ENCODE measurements around the gene LRRN2.
"Not testable (repeated sequence)": the region's sequence is repeated elsewhere in the genome, so short reads cannot be mapped to it uniquely, and the experiment has no call there.

The LRRN2 gene

GRCh38 chr1:204685236-204686006 lies at the start of gene LRRN2:
LRRN2 (minus strand) TSS chr1:204685738; CDS start chr1:204619992, 65,746 bp downstream.
- peak; percentile 47 for DNase-seq

DNA sequence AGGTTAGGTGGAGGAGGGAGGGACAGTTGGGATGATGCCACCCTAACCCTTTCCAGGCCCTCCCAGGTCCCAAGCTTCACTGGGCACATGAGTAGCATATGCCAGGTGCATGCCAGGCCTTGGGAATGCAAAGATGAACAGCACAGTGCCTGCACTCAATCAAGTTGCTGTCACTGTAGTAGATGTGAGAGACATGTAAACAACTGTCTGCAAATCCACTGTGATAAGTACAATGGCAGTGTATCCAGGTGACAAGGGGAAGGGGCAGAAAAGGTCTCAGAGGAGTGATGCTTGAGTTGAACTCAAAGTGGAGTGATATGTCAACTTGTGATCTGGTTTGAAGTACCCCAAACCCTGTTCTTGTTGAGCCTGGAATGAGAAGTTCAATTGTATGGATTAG lies 49.5 kb upstream of the LRRN2 start:
- no peak for DNase-seq

DNA sequence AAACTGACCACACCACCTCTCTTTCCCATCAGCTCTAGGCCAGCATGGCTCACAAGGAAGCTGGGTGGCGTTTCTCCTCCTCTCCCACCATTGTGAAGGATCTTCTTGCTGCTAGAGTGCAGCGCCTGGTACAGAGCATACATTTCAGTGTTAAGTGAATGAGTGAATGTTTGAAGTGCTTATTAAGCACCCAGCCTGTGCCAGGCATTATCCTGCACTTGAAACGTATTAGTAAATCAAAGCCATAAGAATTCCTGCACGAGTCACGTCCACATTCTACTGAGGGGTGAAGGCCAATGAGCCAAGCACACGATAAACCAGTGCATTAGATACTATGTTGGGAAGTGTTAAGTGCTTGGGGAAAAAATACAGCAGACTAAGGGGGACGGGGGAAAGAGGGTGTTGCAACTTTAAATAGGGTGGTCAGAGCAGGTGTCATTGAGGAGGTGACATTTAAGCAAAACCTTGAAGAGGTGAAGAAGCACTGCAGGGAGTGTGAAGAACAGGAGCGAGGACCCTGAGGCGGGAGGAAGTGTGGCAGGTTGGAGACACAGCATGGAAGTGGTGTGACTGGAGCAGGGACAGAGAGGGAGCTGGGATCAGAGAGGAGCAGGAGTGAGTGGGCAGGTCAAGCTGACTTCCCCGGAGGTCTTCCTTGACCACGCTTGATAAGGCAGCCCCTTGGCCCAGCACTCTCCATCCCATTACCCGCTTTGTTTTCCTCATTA lies 48.5 kb upstream of the LRRN2 start:
- no peak for DNase-seq

DNA sequence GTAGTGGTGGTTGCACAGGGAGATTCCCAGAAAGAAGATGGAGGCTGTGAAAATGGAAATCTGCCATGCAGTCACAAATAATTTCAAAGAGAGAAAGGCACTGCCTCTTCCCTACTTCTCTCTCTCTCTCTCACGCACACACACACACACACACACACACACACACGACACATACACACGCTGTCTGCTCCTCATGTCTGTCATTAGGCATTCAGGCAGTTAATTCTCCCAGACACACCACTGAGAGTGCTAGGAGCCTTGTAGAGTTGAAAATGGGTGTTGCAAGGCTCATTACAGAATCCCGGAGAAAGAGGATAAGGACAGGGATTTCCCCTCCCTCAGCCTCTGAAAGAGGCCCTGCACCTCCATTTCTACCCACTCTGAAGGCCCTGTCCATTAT lies 47.8 kb upstream of the LRRN2 start:
- no peak for DNase-seq

GRCh38 chr1:204731985-204732575 lies 46.5 kb upstream of the LRRN2 start:
- no peak for DNase-seq

GRCh38 chr1:204731509-204731908 lies 46.0 kb upstream of the LRRN2 start:
- DNase-seq: no peak

- no peak for DNase-seq
Measured at GRCh38 chr1:204730826-204731459, 45.4 kb upstream of the LRRN2 start.

GRCh38 chr1:204729516-204729915 lies 44.0 kb upstream of the LRRN2 start:
- DNase-seq: no peak

DNA sequence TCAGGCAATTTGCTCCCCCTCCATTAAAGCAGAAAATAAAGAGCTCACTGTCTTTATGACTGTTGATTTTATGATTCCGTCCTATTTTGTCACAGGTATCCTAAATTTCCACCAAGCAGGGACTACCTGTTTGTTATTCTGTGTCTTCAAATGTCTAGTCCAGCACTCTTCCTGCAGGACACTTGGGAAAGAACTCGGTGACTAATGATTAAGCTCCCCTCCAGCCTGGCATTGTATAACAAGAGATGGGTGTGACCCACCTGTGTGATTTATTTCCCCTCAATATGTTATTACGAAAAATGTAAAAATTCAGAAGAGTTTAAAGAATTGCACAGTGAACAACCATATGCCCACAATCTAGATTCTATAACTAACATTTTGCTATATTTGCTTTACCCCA lies 42.9 kb upstream of the LRRN2 start:
- no peak for DNase-seq

GRCh38 chr1:204728045-204728444 lies 42.5 kb upstream of the LRRN2 start:
- DNase-seq: no peak

DNA sequence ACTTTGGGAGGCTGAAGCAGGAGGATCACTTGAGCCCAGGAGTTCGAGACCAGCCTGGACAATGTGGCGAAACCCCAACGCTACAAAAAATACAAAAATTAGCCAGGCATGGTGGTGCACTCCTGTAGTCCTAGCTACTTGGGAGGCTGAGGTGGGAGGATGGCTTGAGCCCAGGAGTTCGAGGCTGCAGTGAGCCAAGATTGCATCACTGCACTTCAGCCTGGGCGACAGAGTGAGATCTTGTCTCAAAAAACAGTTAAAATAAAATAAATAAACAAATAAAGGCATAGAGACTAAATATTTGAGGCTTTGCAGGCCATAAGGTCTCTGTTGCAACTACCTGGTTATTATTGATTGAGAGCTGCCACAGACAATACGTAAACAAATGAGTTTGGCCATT lies 41.9 kb upstream of the LRRN2 start:
- DNase-seq: not testable (repeated sequence)

GRCh38 chr1:204726478-204726877 lies 40.9 kb upstream of the LRRN2 start:
- DNase-seq: no peak

DNA sequence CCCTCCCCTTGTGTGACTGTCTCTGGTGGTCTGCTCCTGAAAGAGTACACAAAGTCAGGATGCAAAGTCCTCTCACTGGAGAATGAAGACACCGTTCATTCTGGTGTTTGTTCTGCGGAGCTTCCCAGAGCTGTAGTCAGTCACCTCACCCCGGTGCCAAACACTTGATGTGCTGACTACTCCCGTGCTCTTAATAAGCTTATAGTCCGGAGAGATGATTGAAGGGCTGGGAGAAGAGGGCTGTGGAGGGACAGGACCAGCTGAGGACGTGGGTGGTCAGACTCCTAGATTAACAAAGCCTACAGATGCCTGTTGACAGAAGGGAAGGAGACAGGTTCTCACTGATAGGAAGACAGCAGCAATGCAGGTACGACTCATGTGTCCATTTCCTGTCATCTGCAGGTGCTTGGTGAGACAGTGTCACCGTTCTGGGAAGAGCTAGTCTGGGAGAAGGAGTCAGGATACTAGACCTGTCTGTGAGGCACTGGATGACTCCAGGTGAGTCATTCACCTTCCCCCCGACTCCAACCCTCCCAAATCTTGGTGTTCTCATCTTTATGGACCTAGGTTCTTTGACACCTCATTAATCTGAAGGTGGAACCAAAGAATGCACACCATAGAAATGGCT lies 40.4 kb upstream of the LRRN2 start:
- no peak for DNase-seq

DNA sequence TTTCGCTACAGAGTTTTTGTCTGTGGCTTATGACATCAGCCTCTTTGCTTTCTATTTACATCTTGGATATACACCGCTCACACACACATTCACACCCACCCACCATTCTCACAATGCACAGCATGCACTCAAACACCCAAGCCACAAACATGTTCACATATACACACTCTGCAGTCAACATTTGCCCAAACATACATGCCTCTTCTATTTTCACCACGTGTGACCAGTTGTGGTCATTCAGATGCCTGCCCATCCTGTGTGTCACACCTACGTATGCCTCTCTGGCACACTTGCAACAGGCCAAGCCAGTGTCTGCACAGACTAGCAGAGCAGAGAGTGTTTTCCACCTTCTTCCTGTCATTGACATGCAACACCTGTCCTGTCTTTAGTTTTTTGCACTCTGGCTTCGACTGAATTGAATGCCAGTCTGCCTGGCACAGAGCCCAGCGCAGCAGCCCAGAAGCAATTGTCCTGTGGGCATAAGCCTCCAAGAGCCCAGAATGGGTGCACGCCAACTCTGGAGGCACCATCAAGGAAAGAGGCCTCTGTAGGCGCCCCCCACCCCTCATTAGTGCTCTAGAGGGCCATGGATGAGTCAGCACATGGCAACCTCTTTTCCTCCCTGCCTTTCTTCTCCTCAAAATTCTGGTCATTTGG lies 37.7 kb upstream of the LRRN2 start:
- DNase-seq: peak; percentile 80

DNA sequence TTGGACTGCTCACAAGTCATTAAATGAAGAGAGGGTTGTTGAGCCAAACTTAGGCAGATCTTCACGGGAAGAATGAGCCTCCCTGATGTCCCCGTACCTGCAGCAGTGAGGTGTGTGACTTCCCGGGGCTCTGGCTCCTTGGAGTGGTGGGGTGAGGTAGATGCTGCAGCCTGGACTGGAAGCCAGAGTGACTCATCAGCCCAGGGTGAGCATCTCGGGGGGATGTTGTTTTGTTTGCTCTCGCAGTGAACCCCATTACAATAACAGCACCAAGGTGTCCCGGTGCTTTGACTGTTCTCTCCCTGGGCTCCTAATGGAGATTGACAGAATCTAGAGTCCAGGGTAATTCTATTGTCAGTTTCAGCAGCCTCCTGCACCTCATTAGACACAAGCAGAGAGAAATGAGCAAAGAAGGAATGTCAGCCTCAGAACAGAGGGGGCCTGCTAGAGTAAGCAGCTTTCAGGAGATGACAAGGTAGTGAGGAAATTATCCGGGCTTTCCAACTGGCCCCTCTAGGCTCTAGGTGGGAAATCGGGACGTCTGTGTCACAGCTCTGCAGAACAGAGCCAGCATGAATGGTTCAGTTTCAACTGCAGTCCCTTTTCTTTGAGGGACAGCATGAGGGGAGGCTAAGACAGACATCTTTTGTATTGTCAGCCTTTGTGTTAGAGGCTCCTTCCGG lies 36.0 kb upstream of the LRRN2 start:
- no peak for DNase-seq

DNA sequence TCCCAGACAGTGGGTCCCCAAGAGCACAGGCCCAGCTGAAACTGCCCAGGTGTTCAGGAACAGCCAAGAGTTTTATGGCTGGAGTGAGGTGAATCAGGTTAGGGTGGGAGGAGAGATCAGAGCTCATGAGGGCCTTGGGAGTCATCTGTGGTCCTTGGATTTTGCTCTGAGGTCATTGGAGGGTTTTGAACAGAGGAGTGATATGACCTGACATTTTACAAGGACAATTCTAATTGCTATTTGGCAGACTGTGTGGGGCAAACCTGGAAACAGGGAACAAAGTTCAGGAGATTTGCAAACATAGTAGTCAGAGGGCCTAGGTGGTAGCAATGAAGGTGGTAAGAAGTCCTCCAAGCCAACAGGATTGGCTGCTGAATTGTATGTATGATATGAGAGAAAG lies 31.1 kb upstream of the LRRN2 start:
- no peak for DNase-seq

- peak; percentile 33 for DNase-seq
Measured at GRCh38 chr1:204714861-204715511, 29.4 kb upstream of the LRRN2 start.

DNA sequence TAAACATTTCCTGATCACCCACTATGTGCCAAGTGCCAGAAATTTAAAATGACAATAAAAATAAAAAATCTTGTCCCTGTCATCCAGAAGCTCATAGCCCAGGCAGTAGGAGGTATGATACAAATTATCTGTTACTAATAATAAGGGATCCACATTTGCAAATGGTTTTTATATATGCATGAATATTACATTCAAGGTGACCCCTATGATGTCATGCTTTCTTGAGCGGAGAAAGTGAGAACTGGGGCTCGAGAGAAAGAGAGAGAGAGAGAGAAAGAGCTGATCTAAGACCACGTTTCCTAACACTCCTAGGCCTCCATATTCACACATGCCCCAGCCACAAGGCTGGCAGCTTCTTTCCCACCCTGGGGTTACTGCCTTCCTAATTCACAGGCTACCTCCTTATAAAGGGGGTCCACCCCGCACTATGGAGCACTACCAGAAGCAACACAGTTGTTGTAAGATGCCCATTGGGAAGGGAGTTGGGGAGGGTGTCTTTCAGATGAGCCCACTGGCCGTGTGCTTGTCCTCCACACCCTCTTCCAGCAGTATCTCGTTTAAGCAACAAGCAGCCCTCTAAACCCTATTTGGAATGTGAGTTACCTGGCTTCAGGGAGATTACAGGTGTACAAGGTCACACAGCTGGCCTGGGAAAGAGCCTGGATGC lies 28.8 kb upstream of the LRRN2 start:
- DNase-seq: no peak

- no peak for DNase-seq
Measured at GRCh38 chr1:204713541-204713940, 28.0 kb upstream of the LRRN2 start.

- no peak for DNase-seq
Measured at GRCh38 chr1:204712708-204713430, 27.3 kb upstream of the LRRN2 start.

Measured in NCI-H1092 (cell line).